Panc1 (cell line): ENCODE results near the gene IQCN. TPM values are rescaled to one million over a fixed set of nuclear protein-coding genes. Genes with fewer than 3 reads are reported as not detected.

Experiments used
- ATAC-seq: fragments of 200-7000 bp; cut with Tn5 transposase; 2 replicates; pipeline ENCODE4 v1.9.1; 2020; ENCODE audit warnings: mild to moderate bottlenecking, moderate library complexity
- BruUV-seq: library from RNA; stranded (reverse); fragments of 400-500 nt; replicated peaks from 2 replicates; lab custom pipeline; 2021; lab: Mats Ljungman, UMichigan
- CTCF ChIA-PET: fragments of 300-600 bp; sonication (Branson Sonifier 250); formaldehyde crosslinking; loops from one replicate; lab custom pipeline; 2022; ENCODE audit warnings: antibody characterized with exemption; lab: Charles Lee
- POLR2A ChIA-PET: fragments of 300-600 bp; sonication (Branson Sonifier 250); formaldehyde crosslinking; loops from one replicate; lab custom pipeline; 2022; ENCODE audit warnings: antibody characterized with exemption; lab: Charles Lee
- DNase-seq: peaks from one replicate; pipeline ENCODE4 v3.0.0-alpha.2; 2010; ENCODE audit warnings: low read depth, low spot score
- H3K27ac ChIP-seq: 2 replicates; pipeline ENCODE4 v1.5.1; 2011; ENCODE audit warnings: mild to moderate bottlenecking, low read length, inconsistent platforms
- H3K27me3 ChIP-seq: fragments of 200-500 bp; sonication (Bioruptor generic); 2 replicates; pipeline ENCODE4 v1.6.0; 2014; ENCODE audit warnings: low read length, inconsistent platforms; ENCODE audit not compliant: control insufficient read depth, insufficient read depth
- H3K36me3 ChIP-seq: fragments of 200-500 bp; sonication (Bioruptor generic); 2 replicates; pipeline ENCODE4 v1.5.1; 2014; ENCODE audit warnings: inconsistent platforms, mild to moderate bottlenecking, low read length, moderate library complexity; ENCODE audit not compliant: control insufficient read depth, insufficient read depth
- H3K4me1 ChIP-seq: 2 replicates; pipeline ENCODE4 v1.5.1; 2011; ENCODE audit warnings: inconsistent platforms, mild to moderate bottlenecking, low read length, moderate library complexity; ENCODE audit not compliant: control insufficient read depth, insufficient read depth
- H3K4me3 ChIP-seq, 2 experiments: 2 replicates each; pipeline ENCODE4 v1.5.1; 2011 to 2012; ENCODE audit warnings: low read depth in 2 of 2, low read length in 2 of 2, mild to moderate bottlenecking in 2 of 2, inconsistent platforms in 1 of 2, moderate library complexity in 1 of 2
- H3K9me3 ChIP-seq: fragments of 200-500 bp; sonication (Bioruptor generic); 2 replicates; pipeline ENCODE4 v1.5.1; 2014; ENCODE audit warnings: low read depth, mild to moderate bottlenecking, inconsistent platforms, low read length, moderate library complexity; ENCODE audit not compliant: control insufficient read depth, insufficient read depth
- CTCF ChIP-seq: fragments of 450-650 bp; IDR thresholded peaks from 2 replicates; pipeline ENCODE4 v1.5.1; 2017; ENCODE audit warnings: mild to moderate bottlenecking
- POLR2AphosphoS5 ChIP-seq: IDR thresholded peaks from 2 replicates; pipeline ENCODE4 v1.6.1; 2012; ENCODE audit warnings: mild to moderate bottlenecking, low read depth, low read length, moderate library complexity
- REST ChIP-seq, 2 experiments: IDR thresholded peaks; 2 replicates each; pipeline ENCODE4 v1.6.1; 2011 to 2012; ENCODE audit warnings: low read depth in 2 of 2, control low read depth in 1 of 2, low read length in 1 of 2, mild to moderate bottlenecking in 1 of 2, moderate library complexity in 1 of 2; ENCODE audit not compliant: insufficient read depth in 1 of 2
- SIN3A ChIP-seq: IDR thresholded peaks from 2 replicates; pipeline ENCODE4 v1.6.1; 2012; ENCODE audit warnings: low read depth, mild to moderate bottlenecking, low read length, moderate library complexity, borderline replicate concordance; ENCODE audit not compliant: insufficient read depth
- TCF7L2 ChIP-seq: IDR thresholded peaks from 2 replicates; pipeline ENCODE4 v1.6.1; 2011; ENCODE audit warnings: mild to moderate bottlenecking, low read depth, low read length, inconsistent platforms
- in situ Hi-C: cut with HindIII; loops from 2 replicates; pipeline ENCODE4 v1.10.0; 2016; ENCODE audit warnings: low sequenced_read_pairs, low pct_unique_long_range_greater_than_20kb
- intact Hi-C: fragments of 100-400 bp; cut with micrococcal nuclease; formaldehyde crosslinking; loops from one replicate; pipeline ENCODE4 v1.10.0; 2022; ENCODE audit not compliant: unreplicated experiment
- total RNA-seq: library from RNA; stranded (reverse); gene quantifications from one replicate; pipeline ENCODE4 v1.2.1, GENCODE V29; 2021; ENCODE audit not compliant: unreplicated experiment

IQCN gene
- total RNA-seq, 1 experiment from 2014 or later: 2.5 TPM

GRCh38 chr19:18265582-18265981 lies 8.7 kb downstream of the IQCN start:
- POLR2A ChIA-PET: interaction anchor here (0.6 kb wide), 1 partner anchor 14 kb away, joined by 4 read pairs; no protein-coding TSS in a partner anchor

GRCh38 chr19:18264971-18265540 lies 9.2 kb downstream of the IQCN start:
- no peaks in the 10 kb centered on the region for H3K27me3 ChIP-seq
- in situ Hi-C loops: no loop called here
- CTCF ChIA-PET: no interaction called here
- BruUV-seq: no TSS peak
- ATAC-seq (no peak), DNase-seq (no peak)
- no peaks in the 10 kb centered on the region for H3K9me3 ChIP-seq
- TF ChIP-seq POLR2AphosphoS5 (no peak), TCF7L2 (no peak), CTCF (no peak), REST (IDR thresholded peaks at IDR 0.05; ENCODE audit: insufficient read depth in 1 of 2, low read depth in 2 of 2, low read length in 1 of 2) (no peak), SIN3A (no peak)
- no peaks in the 10 kb centered on the region for H3K36me3 ChIP-seq
- H3K4me1 ChIP-seq: no peaks in the 10 kb centered on the region
- H3K27ac ChIP-seq: no peak overlapping the region
- no peak overlapping the region for H3K4me3 ChIP-seq
- POLR2A ChIA-PET: interaction anchor here (0.6 kb wide), 1 partner anchor 15 kb away, joined by 4 read pairs; no protein-coding TSS in a partner anchor
- intact Hi-C loops: no loop called here

More at GRCh38 chr19:18265582-18265981, 8.7 kb downstream of the IQCN start:
- ATAC-seq (no peak), DNase-seq (no peak)
- no TSS peak for BruUV-seq
- Histone ChIP-seq H3K4me1 (no peaks in the 10 kb centered on the region), H3K9me3 (no peaks in the 10 kb centered on the region), H3K36me3 (no peaks in the 10 kb centered on the region), H3K4me3 (no peak overlapping the region), H3K27me3 (no peaks in the 10 kb centered on the region), H3K27ac (no peak overlapping the region)
- in situ Hi-C loops (no loop called here), intact Hi-C loops (no loop called here)
- CTCF ChIA-PET: no interaction called here
- TF ChIP-seq POLR2AphosphoS5 (no peak), TCF7L2 (no peak), REST (IDR thresholded peaks at IDR 0.05; ENCODE audit: insufficient read depth in 1 of 2, low read depth in 2 of 2, low read length in 1 of 2) (no peak), SIN3A (no peak), CTCF (no peak)
